Adrenal gland (tissue), 12 donors: Measurements from ENCODE around the gene LGALSL. TPM values are rescaled to one million over a fixed set of nuclear protein-coding genes. Genes with fewer than 3 reads are reported as not detected.
A peak's percentile ranks its signal among the peaks of the same experiment; 100 is the strongest.
"Not testable (repeated sequence)": the region's sequence is repeated elsewhere in the genome, so short reads cannot be mapped to it uniquely, and the experiment has no call there.

Experiments used
- DNase-seq, 7 donors: peaks; one replicate each; pipeline ENCODE4 v3.0.0-alpha.2; 2019 to 2020
- H3K27ac ChIP-seq, 5 donors: fragments of 200-600 bp; sonication (generic) in 4 of 5; 1 replicate in 3 of 5; 2 replicates in 2 of 5; pipeline versions ENCODE4 v1.5.1 to v1.8.0; 2016 to 2020; ENCODE audit warnings: mild to moderate bottlenecking in 1 of 5
- H3K27me3 ChIP-seq: fragments of 200-600 bp; 2 replicates; pipeline ENCODE4 v1.8.0; 2021
- H3K36me3 ChIP-seq, 2 donors: fragments of 200-600 bp; replicated peaks in 1 of 2; 1 replicate in 1 of 2; 2 replicates in 1 of 2; pipeline versions ENCODE4 v1.5.1 to v1.8.0; 2018 to 2022
- H3K4me1 ChIP-seq, 2 donors: fragments of 200-600 bp; replicated peaks in 1 of 2; 1 replicate in 1 of 2; 2 replicates in 1 of 2; pipeline versions ENCODE4 v1.5.1 to v1.8.0; 2018 to 2021
- H3K4me3 ChIP-seq, 4 donors: fragments of 200-600 bp; sonication (generic) in 3 of 4; one replicate each; pipeline ENCODE4 v1.5.1; 2016 to 2018
- H3K9me3 ChIP-seq, 3 donors: fragments of 200-600 bp; sonication (generic) in 1 of 3; replicated peaks in 1 of 3; 1 replicate in 2 of 3; 2 replicates in 1 of 3; pipeline versions ENCODE4 v1.5.1 to v1.8.0; 2016 to 2021
- POLR2A ChIP-seq, 2 donors: fragments of 450-650 bp; IDR thresholded peaks; one replicate each; pipeline ENCODE4 v1.6.1; 2017; ENCODE audit warnings: antibody characterized with exemption in 2 of 2, mild to moderate bottlenecking in 2 of 2, moderate library complexity in 1 of 2
- WGBS, 4 donors: extraction: QIAGEN DNeasy Blood & Tissue Kit in 2 of 4; methylation state at CpG; one replicate each; pipeline versions ENCODE4 v1.1.5 to v1.1.7; 2013 to 2017; 5-methylcytosine and 5-hydroxymethylcytosine counted together
- intact Hi-C, 2 donors: fragments of 100-400 bp; cut with DNase I; formaldehyde crosslinking; loops; one replicate each; pipeline versions ENCODE4 v1.14.1 to v1.15.0; 2022 to 2023
- polyA plus RNA-seq, 3 donors: library from polyadenylated mRNA; stranded (reverse); fragments of 200-250 nt in 2 of 3; fragments of 350-450 nt in 1 of 3; fragmentation: Illumina TruSeq in 1 of 3; extraction: RNeasy Lipid Tissue Mini Kit (QIAGEN cat#74804) in 1 of 3; gene quantifications; one replicate each; pipeline ENCODE4 v1.2.3, GENCODE V29; 2013 to 2014
- total RNA-seq, 9 donors: library from RNA; depleted of rRNA in 4 of 9; stranded (reverse); fragments of >200 nt in 4 of 9; fragments of 120-200 nt in 1 of 9; fragmentation: NEBNext Ultra II Directional in 1 of 9; extraction: Animal tissue kit (Norgen Biotek cat#: 25700) in 1 of 9; gene quantifications; one replicate each; pipeline versions ENCODE4 v1.1.0 to v1.2.4, GENCODE V29; 2013 to 2023
- TF ChIP-seq, protein P1 (sequence below), 6 experiments: fragments of 450-650 bp in 4 of 6; fragments of 200-600 bp in 2 of 6; sonication (generic) in 1 of 6; IDR thresholded peaks; 1 replicate in 5 of 6; 2 replicates in 1 of 6; pipeline versions ENCODE4 v1.5.1 to v1.8.0; 2016 to 2021; ENCODE audit warnings: antibody characterized with exemption in 6 of 6, mild to moderate bottlenecking in 2 of 6, moderate library complexity in 1 of 6
- donor health status: healthy with polysubstance abuse.
- donor health status: Bipolar disorder and iron deficiency.
- donor health status: DM: yes; HTN: yes; CAD: no.
- donor health status: DM: no; HTN: no; CAD: no.
- donor health status: DM: no; HTN: no; CAD: no.
- donor health status: DM: yes; HTN: yes; CAD: no.

LGALSL gene
- total and polyA plus RNA-seq, 12 donors: 13.4 to 79.5 (median 31.3) TPM

DNA sequence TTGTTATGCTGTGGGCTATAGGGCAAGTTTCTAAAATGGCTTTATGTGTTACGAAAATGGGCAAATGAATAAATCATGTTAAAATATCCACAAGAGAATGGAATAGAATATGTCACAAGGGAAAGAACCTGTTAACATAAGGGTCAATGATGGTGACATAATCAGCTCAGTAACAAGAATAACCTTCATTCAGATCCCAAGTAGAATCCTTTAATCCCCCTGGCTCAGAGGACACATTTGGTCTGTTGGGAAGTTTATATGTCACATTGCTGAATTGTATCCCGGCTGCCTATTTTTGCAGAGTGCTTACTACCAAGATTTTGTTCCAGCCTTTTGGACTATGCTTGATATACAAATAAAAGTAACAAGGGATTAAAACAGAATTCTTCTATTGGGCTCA lies 13.1 kb upstream of the LGALSL start:
- 83 to 97% (median 91%) methylated on average over 2 of the region's 2 CpGs for WGBS, 4 donors
- no peaks in the 10 kb centered on the region for H3K4me1 ChIP-seq
- no peaks in the 10 kb centered on the region for H3K36me3 ChIP-seq
- no peak for DNase-seq
- intact Hi-C loops: no loop called here
- no peak for TF ChIP-seq POLR2A (IDR thresholded peaks at IDR 0.05)
- TF ChIP-seq, protein P1, sequence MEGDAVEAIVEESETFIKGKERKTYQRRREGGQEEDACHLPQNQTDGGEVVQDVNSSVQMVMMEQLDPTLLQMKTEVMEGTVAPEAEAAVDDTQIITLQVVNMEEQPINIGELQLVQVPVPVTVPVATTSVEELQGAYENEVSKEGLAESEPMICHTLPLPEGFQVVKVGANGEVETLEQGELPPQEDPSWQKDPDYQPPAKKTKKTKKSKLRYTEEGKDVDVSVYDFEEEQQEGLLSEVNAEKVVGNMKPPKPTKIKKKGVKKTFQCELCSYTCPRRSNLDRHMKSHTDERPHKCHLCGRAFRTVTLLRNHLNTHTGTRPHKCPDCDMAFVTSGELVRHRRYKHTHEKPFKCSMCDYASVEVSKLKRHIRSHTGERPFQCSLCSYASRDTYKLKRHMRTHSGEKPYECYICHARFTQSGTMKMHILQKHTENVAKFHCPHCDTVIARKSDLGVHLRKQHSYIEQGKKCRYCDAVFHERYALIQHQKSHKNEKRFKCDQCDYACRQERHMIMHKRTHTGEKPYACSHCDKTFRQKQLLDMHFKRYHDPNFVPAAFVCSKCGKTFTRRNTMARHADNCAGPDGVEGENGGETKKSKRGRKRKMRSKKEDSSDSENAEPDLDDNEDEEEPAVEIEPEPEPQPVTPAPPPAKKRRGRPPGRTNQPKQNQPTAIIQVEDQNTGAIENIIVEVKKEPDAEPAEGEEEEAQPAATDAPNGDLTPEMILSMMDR (IDR thresholded peaks at IDR 0.05): no peak
- no peak overlapping the region for H3K4me3 ChIP-seq
- H3K27ac ChIP-seq: no peak overlapping the region
- H3K27me3 ChIP-seq: no peaks in the 10 kb centered on the region
- H3K9me3 ChIP-seq: no peaks in the 10 kb centered on the region

DNA sequence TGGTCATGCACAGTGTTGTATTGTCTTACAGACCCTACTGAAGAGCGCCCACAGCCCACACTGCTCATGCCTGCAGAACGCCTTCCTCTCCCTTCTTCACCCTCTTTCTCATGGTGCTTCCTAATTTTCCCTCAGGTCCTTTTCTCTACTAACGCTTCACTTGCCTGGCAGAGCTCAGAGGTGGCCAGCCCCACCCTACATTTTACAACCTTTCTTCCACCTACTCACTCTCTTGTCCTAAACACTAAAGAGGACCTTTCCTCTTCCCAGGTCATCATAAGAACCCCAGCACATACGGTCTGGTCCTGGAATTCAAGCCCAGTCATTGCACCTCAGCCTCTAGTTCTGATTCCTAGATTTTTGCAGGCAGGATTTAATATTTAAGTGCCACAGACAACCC lies 11.7 kb upstream of the LGALSL start:
- WGBS, 4 donors: 90 to 96% (median 94%) methylated on average over 4 of the region's 4 CpGs
- no peaks in the 10 kb centered on the region for H3K4me1 ChIP-seq
- DNase-seq: no peak
- no peak overlapping the region for H3K4me3 ChIP-seq
- H3K36me3 ChIP-seq: no peaks in the 10 kb centered on the region
- no peaks in the 10 kb centered on the region for H3K27me3 ChIP-seq
- H3K27ac ChIP-seq: no peak overlapping the region
- no peaks in the 10 kb centered on the region for H3K9me3 ChIP-seq
- intact Hi-C loops: no loop called here
- TF ChIP-seq POLR2A (IDR thresholded peaks at IDR 0.05): no peak
- TF ChIP-seq, protein P1 (IDR thresholded peaks at IDR 0.05): no peak

DNA sequence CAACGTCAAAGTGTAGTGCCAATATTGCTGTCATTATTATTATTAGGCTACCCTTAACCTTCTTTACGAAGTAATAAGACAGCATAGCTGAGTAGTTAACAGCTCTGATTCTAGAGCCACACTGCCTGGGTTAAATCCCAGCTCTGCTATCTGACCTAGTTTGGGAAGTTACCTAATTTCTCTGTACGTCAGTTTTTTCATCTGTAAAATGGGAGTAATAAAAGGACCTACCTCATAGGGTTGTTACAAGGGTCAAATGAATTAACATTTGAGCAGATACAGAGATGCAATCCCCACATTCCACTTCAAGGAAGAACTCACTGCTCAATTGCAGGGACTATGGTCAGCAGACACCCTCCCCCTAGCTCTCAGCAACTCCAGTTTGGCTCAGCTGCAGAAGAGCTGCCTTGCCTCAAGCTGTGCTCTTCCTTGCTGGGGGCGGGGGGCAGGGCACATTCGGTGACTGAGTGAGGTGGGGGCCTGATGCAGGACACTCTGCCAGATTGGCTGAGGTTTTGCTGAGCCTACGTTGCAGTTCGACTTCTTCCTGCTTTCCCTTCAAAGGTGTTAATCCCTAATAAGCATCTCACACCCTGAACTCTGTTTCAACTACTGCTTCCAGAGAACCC lies 11.0 kb upstream of the LGALSL start:
- Histone ChIP-seq H3K4me3 (no peak overlapping the region), H3K27ac (no peak overlapping the region), H3K36me3 (no peaks in the 10 kb centered on the region), H3K4me1 (no peaks in the 10 kb centered on the region), H3K27me3 (no peaks in the 10 kb centered on the region), H3K9me3 (no peaks in the 10 kb centered on the region)
- intact Hi-C loops: no loop called here
- TF ChIP-seq POLR2A (IDR thresholded peaks at IDR 0.05): no peak
- TF ChIP-seq, protein P1 (IDR thresholded peaks at IDR 0.05): no peak
- WGBS, 4 donors: 68 to 73% (median 70%) methylated on average over 7 of the region's 7 CpGs
- no peak for DNase-seq

DNA sequence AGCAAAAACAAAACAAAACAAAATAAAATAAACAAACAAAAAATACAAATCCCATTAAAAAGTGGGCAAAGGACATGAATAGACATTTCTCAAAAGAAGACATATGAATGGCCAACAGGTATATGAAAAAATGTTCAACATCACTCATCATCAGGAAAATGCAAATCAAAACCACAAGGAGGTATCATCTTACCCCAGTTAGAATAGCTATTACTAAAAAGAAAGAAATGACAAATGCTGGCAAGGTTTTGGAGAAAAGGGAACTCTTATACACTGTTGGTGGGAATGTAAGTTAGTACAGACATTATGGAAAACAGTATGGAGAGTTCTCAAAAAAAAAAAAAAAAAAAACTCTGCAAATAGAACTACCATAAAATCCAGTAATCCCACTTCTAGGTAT lies 8.0 kb upstream of the LGALSL start:
- H3K27ac ChIP-seq, intact Hi-C loops, H3K4me3 ChIP-seq: not testable (repeated sequence)

DNA sequence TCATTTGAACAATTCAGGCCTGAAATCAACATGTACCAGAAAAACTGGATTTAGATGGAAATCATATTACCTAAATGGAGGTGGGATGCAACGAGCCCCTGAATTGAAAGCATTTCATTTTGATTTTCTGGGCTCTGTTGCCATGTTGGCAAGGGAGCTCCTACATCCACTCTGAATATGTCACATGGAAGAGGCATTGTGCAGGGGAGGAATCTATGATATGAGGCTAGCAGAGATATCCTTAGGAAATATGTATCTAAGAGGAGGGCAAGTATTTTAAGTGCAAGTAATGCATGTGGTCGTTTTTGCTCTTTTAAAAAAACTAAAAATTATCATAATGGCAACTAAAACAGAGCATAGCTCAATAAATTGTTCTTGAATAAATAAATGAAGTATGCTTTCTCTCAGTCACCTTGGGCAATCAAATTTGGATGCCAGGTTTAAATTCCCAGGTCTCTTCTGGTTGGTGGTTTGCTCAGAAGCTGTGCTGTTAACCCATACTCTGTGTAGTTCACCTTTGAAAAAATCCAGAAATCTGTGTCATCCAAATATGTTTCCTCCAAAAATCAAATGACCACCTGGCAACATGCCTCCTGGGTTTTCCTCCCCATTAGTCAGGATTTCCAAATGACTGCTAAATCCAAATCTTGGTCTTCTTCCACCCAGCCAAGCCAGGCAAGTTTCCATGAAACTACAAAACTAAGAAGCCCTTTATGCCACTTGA lies 6.5 kb upstream of the LGALSL start:
- Histone ChIP-seq H3K27ac (no peak overlapping the region), H3K27me3 (no peaks in the 10 kb centered on the region), H3K4me1 (peaks cover under 1% of the 10 kb centered on the region in 2 donors), H3K9me3 (no peaks in the 10 kb centered on the region), H3K4me3 (no peak overlapping the region), H3K36me3 (no peaks in the 10 kb centered on the region)
- peak in 5 of 7 donors; percentile 47 to 65 (median 49) for DNase-seq
- 81 to 91% (median 90%) methylated on average over 2 of the region's 2 CpGs for WGBS, 4 donors
- TF ChIP-seq POLR2A (IDR thresholded peaks at IDR 0.05): no peak
- TF ChIP-seq, protein P1 (IDR thresholded peaks at IDR 0.05): no peak
- intact Hi-C loops: no loop called here

More for the DNA sequence above, 8.0 kb upstream of the LGALSL start:
- not testable (repeated sequence) for DNase-seq, H3K36me3 ChIP-seq, H3K27me3 ChIP-seq, H3K9me3 ChIP-seq, H3K4me1 ChIP-seq
